GM12892 (cell line): Measurements from ENCODE around the gene OGG1.
A peak's percentile ranks its signal among the peaks of the same experiment; 100 is the strongest.

Experiments used
- DNase-seq: peaks from one replicate; pipeline ENCODE4 v3.0.0; 2011; ENCODE audit not compliant: insufficient read length
- FAIRE-seq: peaks from 2 replicates; lab custom pipeline; 2011; peaks lifted over from hg19 to GRCh38; lab: Jason Lieb, UNC
- POLR2A ChIP-seq: IDR thresholded peaks from 2 replicates; pipeline ENCODE4 v1.6.1; 2011; ENCODE audit warnings: low read depth, low read length, control low read depth
- POLR2AphosphoS5 ChIP-seq: IDR thresholded peaks from 2 replicates; pipeline ENCODE4 v1.6.1; 2011; ENCODE audit warnings: low read depth, low read length, control low read depth
- TAF1 ChIP-seq: IDR thresholded peaks from 2 replicates; pipeline ENCODE4 v1.6.1; 2011; ENCODE audit warnings: low read depth, mild to moderate bottlenecking, control low read depth, low read length, borderline replicate concordance

The OGG1 gene

DNA sequence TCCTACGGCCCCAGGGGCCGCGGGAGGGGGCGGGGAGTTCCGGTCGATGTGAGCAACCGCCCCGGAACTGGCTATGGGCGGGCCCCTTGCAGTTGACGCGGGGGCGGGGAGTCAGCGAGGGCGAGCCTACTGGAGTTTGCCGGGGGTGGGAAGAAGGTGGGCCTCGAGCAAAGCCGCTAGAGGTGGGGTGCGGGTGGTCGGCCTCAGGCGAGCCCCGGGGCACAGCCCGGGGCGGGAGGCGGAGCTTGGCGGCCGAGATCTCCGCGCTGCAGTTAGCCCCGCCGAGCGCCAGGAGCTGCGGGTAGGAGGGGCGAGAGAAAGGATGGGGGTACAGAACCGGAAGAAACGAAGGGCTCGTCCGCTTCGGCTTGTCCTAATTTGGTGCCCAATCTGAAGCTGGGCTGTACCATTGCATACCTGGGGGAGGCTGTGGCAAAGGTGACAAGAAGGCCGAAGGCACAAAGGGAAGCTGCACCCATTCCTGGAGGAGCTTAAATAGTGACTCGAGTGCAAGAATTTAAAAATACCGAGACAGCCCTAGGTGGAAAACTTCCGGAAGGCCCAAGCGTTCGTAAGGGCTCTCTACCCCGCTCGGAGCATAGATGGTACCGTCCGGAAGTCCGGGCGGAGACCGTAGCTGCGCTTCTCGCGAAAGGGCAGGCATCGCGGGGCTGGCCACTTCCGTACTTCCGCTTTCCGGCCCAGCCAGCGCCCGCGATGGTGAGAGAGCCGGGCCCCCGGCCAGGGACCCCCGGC lies 42.8 kb downstream of the OGG1 start, which contains the start of the genes ARPC4 and TADA3:
Gene ARPC4 (plus strand): TSS at position 678 of the 756 bp plus-strand sequence. CDS start 40 bp downstream, at position 718.
Gene TADA3 (minus strand): TSS at position 69 of the 756 bp plus-strand sequence. CDS start 1,007 bp downstream, outside the sequence.
- FAIRE-seq: peak; percentile 90
- DNase-seq: peak; percentile 78

DNA sequence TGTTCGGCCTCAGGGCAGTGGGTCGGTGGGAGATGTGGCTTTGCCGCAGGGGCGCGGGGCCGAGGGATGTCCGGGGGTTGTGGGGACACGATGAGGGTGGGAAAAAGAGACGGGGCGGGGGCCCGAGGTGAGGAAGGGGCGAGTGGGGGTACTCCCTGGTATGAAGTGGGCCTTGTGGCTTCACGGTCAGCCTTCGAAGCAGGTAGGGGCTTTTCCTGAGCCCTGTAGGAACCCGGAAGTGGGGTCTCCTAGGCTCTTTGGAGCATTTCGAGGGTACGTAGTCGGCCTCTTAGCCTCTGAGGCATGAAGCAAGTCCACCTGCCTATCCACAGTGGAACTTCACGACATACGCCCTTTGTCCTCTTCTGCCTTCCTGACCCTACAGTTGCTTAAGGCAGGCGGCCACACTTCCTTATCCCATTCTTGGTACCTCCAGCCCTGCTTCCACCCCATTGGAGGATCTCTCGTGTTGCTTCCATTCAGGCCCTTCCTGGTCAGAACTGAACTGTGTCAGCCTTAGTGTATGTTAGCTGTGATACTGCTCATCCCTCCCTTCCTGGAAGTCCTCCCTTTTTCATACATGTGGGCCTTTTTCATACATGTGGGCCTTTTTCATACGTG lies 43.5 kb downstream of the OGG1 start:
- FAIRE-seq (peak; percentile 27), DNase-seq (no peak)
- TF ChIP-seq POLR2AphosphoS5 (peak; percentile 92), TAF1 (no peak), POLR2A (peak; percentile 81)

More for the DNA sequence above, 42.8 kb downstream of the OGG1 start, which contains the start of the genes ARPC4 and TADA3:
- peak; percentile 91 for TF ChIP-seq POLR2A
- TF ChIP-seq TAF1: peak; percentile 95
- peak; percentile 54 for TF ChIP-seq POLR2AphosphoS5

DNA sequence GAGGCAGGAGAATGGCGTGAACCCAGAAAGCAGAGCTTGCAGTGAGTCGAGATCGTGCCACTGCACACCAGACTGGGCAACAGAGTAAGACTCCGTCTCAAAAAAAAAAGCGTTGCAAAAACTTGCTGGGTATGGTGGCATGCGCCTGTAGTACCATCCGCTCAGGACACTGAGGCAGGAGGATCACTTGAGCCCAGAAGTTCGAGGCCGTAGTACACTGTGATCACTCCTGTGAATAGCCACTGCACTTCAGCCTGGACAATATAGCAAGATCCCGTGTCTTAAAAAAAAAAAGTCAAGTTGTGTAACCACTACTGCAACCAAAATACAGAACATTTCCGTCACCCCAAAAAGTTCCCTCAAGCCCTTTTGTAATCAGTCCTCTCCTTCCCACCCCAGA lies 44.6 kb downstream of the OGG1 start:
- FAIRE-seq: no peak
- no peak for DNase-seq
- TF ChIP-seq POLR2AphosphoS5: no peak

GRCh38 chr3:9795207-9795606 lies 45.5 kb downstream of the OGG1 start:
- peak; percentile 46 for FAIRE-seq
- TF ChIP-seq POLR2A: no peak
- TF ChIP-seq TAF1: no peak
- TF ChIP-seq POLR2AphosphoS5: no peak
- no peak for DNase-seq

DNA sequence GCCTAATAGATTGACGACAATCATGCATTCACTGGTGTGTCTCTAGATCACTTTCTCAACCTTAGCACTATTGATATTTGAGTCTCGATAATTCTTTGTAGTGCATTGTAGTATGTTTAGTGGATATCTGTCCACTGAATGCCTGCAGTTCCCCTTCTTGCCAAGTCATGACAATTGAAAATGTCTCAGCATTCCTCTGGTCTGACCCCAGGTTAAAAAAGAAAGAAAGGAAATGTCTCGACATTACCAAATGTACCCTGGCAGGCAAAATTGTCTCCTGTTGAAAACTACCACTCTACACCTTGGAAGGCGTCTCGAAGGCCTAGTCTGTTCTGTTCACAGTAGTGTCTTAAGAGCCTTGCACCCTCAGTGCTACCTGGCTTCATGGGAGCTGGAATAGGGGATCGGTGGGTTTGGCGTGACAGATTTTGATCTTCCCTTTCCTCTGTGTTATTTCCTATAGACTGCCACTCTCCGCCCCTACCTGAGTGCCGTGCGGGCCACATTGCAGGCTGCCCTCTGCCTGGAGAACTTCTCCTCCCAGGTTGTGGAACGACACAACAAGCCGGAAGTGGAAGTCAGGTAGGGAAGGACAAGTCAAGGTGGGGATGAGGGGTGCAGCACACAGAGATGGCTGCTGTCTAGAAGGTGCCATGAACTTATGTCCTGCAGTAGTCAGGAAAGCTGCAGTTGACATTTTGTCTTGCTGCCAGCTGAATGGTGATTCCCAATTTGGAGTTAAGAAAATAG lies 47.6 kb downstream of the OGG1 start:
- TF ChIP-seq TAF1 (no peak), POLR2A (peak; percentile 23; the same call in 1 of the 2 replicates), POLR2AphosphoS5 (no peak)
- FAIRE-seq (no peak), DNase-seq (no peak)

- no peak for TF ChIP-seq POLR2A
- no peak for TF ChIP-seq TAF1
- no peak for TF ChIP-seq POLR2AphosphoS5
- DNase-seq: no peak
- FAIRE-seq: no peak
These were observed 50.8 kb downstream of the OGG1 start for GRCh38 chr3:9800529-9800928.

DNA sequence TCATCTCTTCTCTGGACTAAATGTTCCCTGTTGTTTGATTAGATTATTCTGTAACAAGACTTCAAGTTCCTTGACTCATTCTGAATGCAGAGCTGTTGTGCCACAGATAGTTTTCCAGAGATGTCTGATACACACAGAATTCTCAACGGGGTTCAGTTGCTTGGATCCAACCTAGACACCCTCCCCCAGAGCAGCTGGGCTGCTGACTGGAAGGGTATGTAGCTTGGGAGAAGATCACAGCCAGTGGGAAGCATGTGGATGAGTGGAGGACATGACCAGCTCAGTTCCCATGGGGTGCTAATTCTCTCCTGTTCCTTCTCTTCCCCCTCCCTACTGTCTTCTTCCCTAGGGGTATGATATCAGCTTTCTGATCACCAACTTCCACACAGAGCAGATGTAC lies 53.7 kb downstream of the OGG1 start:
- DNase-seq: no peak
- FAIRE-seq: no peak
- peak; percentile 6; the same call in 1 of the 2 replicates for TF ChIP-seq POLR2AphosphoS5
- TF ChIP-seq TAF1: no peak
- TF ChIP-seq POLR2A: 0 out of 2 replicates have a peak, but pooled peaks have one; percentile 13

- FAIRE-seq (no peak), DNase-seq (no peak)
- no peak for TF ChIP-seq POLR2AphosphoS5
- no peak for TF ChIP-seq POLR2A
- TF ChIP-seq TAF1: no peak
These were observed 55.2 kb downstream of the OGG1 start for GRCh38 chr3:9804996-9805395.

DNA sequence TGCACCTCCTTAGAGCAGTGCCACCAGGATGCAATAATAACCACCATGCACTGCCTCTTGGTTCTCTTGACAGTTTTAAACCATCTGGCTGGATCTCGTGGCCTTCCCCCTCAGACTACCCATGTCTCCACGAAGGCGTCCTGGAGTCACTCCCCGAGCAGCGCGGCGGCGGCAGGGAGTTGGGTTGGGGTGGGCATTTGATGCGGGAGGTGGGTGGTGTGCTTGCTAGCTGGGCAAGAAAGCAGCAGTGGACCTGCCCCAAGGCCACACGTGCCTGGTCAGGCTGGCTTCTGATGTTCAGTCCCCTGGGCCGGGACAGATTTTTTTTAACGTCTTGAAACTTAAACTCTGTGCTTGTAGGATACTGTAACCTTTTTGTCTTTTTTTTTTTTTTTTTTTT lies 56.4 kb downstream of the OGG1 start:
- TF ChIP-seq POLR2AphosphoS5 (no peak), POLR2A (no peak), TAF1 (no peak)
- no peak for DNase-seq
- FAIRE-seq: no peak
